Measurements from ENCODE around the gene POC1B.

Gene POC1B

GRCh38 chr12:89525824-89526770, at the start of gene POC1B:
Gene POC1B, minus strand, starts transcription at chr12:89526047. Its CDS starts 152 bp downstream, at chr12:89525895.
- peak in 1 of 2 donors; percentile 55 for DNase-seq (ENCODE audit: low read depth in 2 of 2)

- DNase-seq (ENCODE audit: low read depth in 2 of 2), result no peak
Measured at GRCh38 chr12:89575374-89575773, 49.5 kb upstream of the POC1B start.

- DNase-seq (ENCODE audit: low read depth in 2 of 2), result no peak
Measured at GRCh38 chr12:89574736-89575208, 48.9 kb upstream of the POC1B start.

- DNase-seq (ENCODE audit: low read depth in 2 of 2), result no peak
Measured at GRCh38 chr12:89573051-89573810, 47.4 kb upstream of the POC1B start.

- DNase-seq (ENCODE audit: low read depth in 2 of 2), result no peak
Measured at GRCh38 chr12:89571491-89572195, 45.8 kb upstream of the POC1B start.

GRCh38 chr12:89568484-89568883, 42.6 kb upstream of the POC1B start:
- DNase-seq (ENCODE audit: low read depth in 2 of 2), result no peak

- DNase-seq (ENCODE audit: low read depth in 2 of 2), result no peak
Measured at GRCh38 chr12:89567691-89568239, 41.9 kb upstream of the POC1B start.

- no peak for DNase-seq (ENCODE audit: low read depth in 2 of 2)
Measured at GRCh38 chr12:89566615-89567014, 40.8 kb upstream of the POC1B start.

- no peak for DNase-seq (ENCODE audit: low read depth in 2 of 2)
Measured at GRCh38 chr12:89565002-89565401, 39.2 kb upstream of the POC1B start.

- no peak for DNase-seq (ENCODE audit: low read depth in 2 of 2)
Measured at GRCh38 chr12:89559753-89560152, 33.9 kb upstream of the POC1B start.

- DNase-seq (ENCODE audit: low read depth in 2 of 2), result no peak
Measured at GRCh38 chr12:89556976-89557375, 31.1 kb upstream of the POC1B start.

GRCh38 chr12:89552376-89552775, 26.5 kb upstream of the POC1B start:
- DNase-seq (ENCODE audit: low read depth in 2 of 2), result no peak

GRCh38 chr12:89551747-89552146, 25.9 kb upstream of the POC1B start:
- DNase-seq (ENCODE audit: low read depth in 2 of 2), result no peak

GRCh38 chr12:89547101-89547500, 21.3 kb upstream of the POC1B start:
- DNase-seq (ENCODE audit: low read depth in 2 of 2), result no peak

GRCh38 chr12:89546151-89546550, 20.3 kb upstream of the POC1B start:
- DNase-seq (ENCODE audit: low read depth in 2 of 2), result no peak

- no peak for DNase-seq (ENCODE audit: low read depth in 2 of 2)
Measured at GRCh38 chr12:89544681-89545184, 18.9 kb upstream of the POC1B start.

GRCh38 chr12:89544022-89544421, 18.2 kb upstream of the POC1B start:
- no peak for DNase-seq (ENCODE audit: low read depth in 2 of 2)

- DNase-seq (ENCODE audit: low read depth in 2 of 2), result peak; percentile 23 to 30
Measured at GRCh38 chr12:89542912-89543592, 17.2 kb upstream of the POC1B start.

- no peak for DNase-seq (ENCODE audit: low read depth in 2 of 2)
Measured at GRCh38 chr12:89542236-89542635, 16.4 kb upstream of the POC1B start.

GRCh38 chr12:89540586-89540985, 14.7 kb upstream of the POC1B start:
- no peak for DNase-seq (ENCODE audit: low read depth in 2 of 2)
